B cell (primary cell): Measurements from ENCODE around the gene TNF. TPM values are rescaled to one million over a fixed set of nuclear protein-coding genes. Genes with fewer than 3 reads are reported as not detected.

Experiments
- ATAC-seq: fragments of 200-7000 bp; cut with Tn5 transposase; one replicate; pipeline ENCODE4 v1.10.0; 2021; ENCODE audit warnings: low read depth, mild to moderate bottlenecking, moderate number of reproducible peaks, moderate library complexity
- CTCF ChIA-PET: fragments of 350-600 bp; sonication (Branson Sonifier 250); formaldehyde crosslinking; loops from one replicate; lab custom pipeline; 2021; ENCODE audit warnings: antibody characterized with exemption, inconsistent platforms; lab: Charles Lee
- POLR2A ChIA-PET: fragments of 350-600 bp; sonication (Branson Sonifier 250); formaldehyde crosslinking; loops from one replicate; lab custom pipeline; 2021; ENCODE audit warnings: antibody characterized with exemption; lab: Charles Lee
- DNase-seq: peaks from one replicate; pipeline ENCODE4 v3.0.0; 2013
- H2AFZ ChIP-seq: 2 replicates; pipeline ENCODE4 v1.6.1; 2012; ENCODE audit warnings: mild to moderate bottlenecking, low read depth, low read length; ENCODE audit not compliant: insufficient read depth, poor library complexity, severe bottlenecking
- H3K27ac ChIP-seq, 2 donors: 1 replicate in 1 of 2; 2 replicates in 1 of 2; pipeline ENCODE4 v1.5.1; 2012 to 2013; ENCODE audit warnings: low read length in 2 of 2, mild to moderate bottlenecking in 2 of 2, moderate library complexity in 1 of 2
- H3K27me3 ChIP-seq, 4 experiments: fragments of 200-600 bp in 1 of 4; sonication (generic) in 1 of 4; replicated peaks in 1 of 4; 1 replicate in 2 of 4; 2 replicates in 2 of 4; pipeline versions ENCODE4 v1.6.1 to v1.7.0; 2013 to 2016; ENCODE audit warnings: low read length in 3 of 4, mild to moderate bottlenecking in 2 of 4, mixed read lengths in 1 of 4, moderate library complexity in 1 of 4; ENCODE audit not compliant: insufficient read depth in 4 of 4, control insufficient read depth in 3 of 4; ENCODE audit errors: control extremely low read depth in 1 of 4
- H3K36me3 ChIP-seq, 2 experiments: replicated peaks in 1 of 2; 1 replicate in 1 of 2; 2 replicates in 1 of 2; pipeline versions ENCODE4 v1.6.1 to v1.7.1; 2013; ENCODE audit warnings: low read length in 1 of 2; ENCODE audit not compliant: insufficient read depth in 2 of 2, control insufficient read depth in 1 of 2; ENCODE audit errors: control extremely low read depth in 1 of 2, extremely low read depth in 1 of 2
- H3K4me1 ChIP-seq, 2 donors: fragments of 200-600 bp in 1 of 2; sonication (generic) in 1 of 2; 1 replicate in 1 of 2; 2 replicates in 1 of 2; pipeline versions ENCODE4 v1.5.1 to v1.6.1; 2013 to 2017; ENCODE audit warnings: low read length in 2 of 2; ENCODE audit not compliant: control insufficient read depth in 2 of 2, insufficient read depth in 2 of 2
- H3K4me2 ChIP-seq: replicated peaks from 2 replicates; pipeline ENCODE3; 2012; ENCODE audit warnings: mild to moderate bottlenecking, low read depth, low read length; ENCODE audit not compliant: poor library complexity, severe bottlenecking
- H3K4me3 ChIP-seq, 5 experiments: fragments of 200-600 bp in 1 of 5; sonication (generic) in 1 of 5; 1 replicate in 3 of 5; 2 replicates in 2 of 5; pipeline versions ENCODE4 v1.5.1 to v1.7.0; 2011 to 2016; ENCODE audit warnings: low read length in 4 of 5, mild to moderate bottlenecking in 4 of 5, low read depth in 2 of 5, control low read depth in 1 of 5, moderate library complexity in 1 of 5; ENCODE audit not compliant: insufficient read depth in 1 of 5; ENCODE audit errors: control extremely low read depth in 1 of 5, extremely low read depth in 1 of 5
- H3K79me2 ChIP-seq: fragments of 200-600 bp; sonication (generic); one replicate; pipeline ENCODE4 v1.6.0; 2016; ENCODE audit warnings: low read length; ENCODE audit not compliant: control insufficient read depth, insufficient read depth
- H3K9ac ChIP-seq: fragments of 200-600 bp; sonication (generic); 2 replicates; pipeline ENCODE4 v1.6.1; 2017; ENCODE audit warnings: mild to moderate bottlenecking, low read length, moderate library complexity
- H3K9me3 ChIP-seq, 3 donors: one replicate each; pipeline versions ENCODE4 v1.6.1 to v1.7.1; 2013; ENCODE audit warnings: low read length in 2 of 3; ENCODE audit not compliant: control insufficient read depth in 2 of 3, insufficient read depth in 1 of 3; ENCODE audit errors: control extremely low read depth in 1 of 3
- H4K20me1 ChIP-seq: 2 replicates; pipeline ENCODE4 v1.6.0; 2012; ENCODE audit warnings: mild to moderate bottlenecking, low read length; ENCODE audit not compliant: insufficient read depth, control insufficient read depth, poor library complexity, severe bottlenecking
- H3K27ac Mint-ChIP-seq: one replicate; pipeline ENCODE4 v1.8.0; 2021; ENCODE audit warnings: mixed read lengths
- H3K27me3 Mint-ChIP-seq: one replicate; pipeline ENCODE4 v1.8.0; 2021; ENCODE audit warnings: mixed read lengths
- H3K4me1 Mint-ChIP-seq: one replicate; pipeline ENCODE4 v1.8.0; 2021; ENCODE audit warnings: mixed read lengths
- H3K4me3 Mint-ChIP-seq: one replicate; pipeline ENCODE4 v1.8.0; 2021; ENCODE audit warnings: mixed read lengths
- H3K9me3 Mint-ChIP-seq: one replicate; pipeline ENCODE4 v1.8.0; 2022; ENCODE audit warnings: mixed read lengths; ENCODE audit not compliant: insufficient read depth
- EZH2 ChIP-seq: IDR thresholded peaks from 2 replicates; pipeline ENCODE4 v1.6.1; 2012; ENCODE audit warnings: borderline replicate concordance, low read depth, mild to moderate bottlenecking, moderate library complexity, low read length; ENCODE audit not compliant: insufficient read depth, poor library complexity, severe bottlenecking
- WGBS: methylation state at CpG from one replicate; pipeline ENCODE4 v1.1.5; 2013; ENCODE audit warnings: missing lambda C conversion rate; ENCODE audit not compliant: insufficient coverage; 5-methylcytosine and 5-hydroxymethylcytosine counted together
- intact Hi-C: fragments of 100-400 bp; cut with micrococcal nuclease; formaldehyde crosslinking; loops from one replicate; pipeline ENCODE4 v1.10.0; 2022
- polyA plus RNA-seq: library from polyadenylated mRNA; depleted of rRNA; stranded (reverse); fragments of >200 nt; gene quantifications from 2 replicates; pipeline ENCODE4 v1.2.3, GENCODE V29; 2012
- total RNA-seq, 2 donors: library from RNA; stranded (reverse); fragments of 120-200 nt in 1 of 2; gene quantifications; 1 replicate in 1 of 2; 2 replicates in 1 of 2; pipeline versions ENCODE4 v1.2.3 to v1.2.4, GENCODE V29; 2013 to 2022
- TF ChIP-seq, protein P1 (sequence below): fragments of 200-600 bp; IDR thresholded peaks from one replicate; pipeline ENCODE4 v1.8.0; 2022; ENCODE audit warnings: antibody characterized with exemption, mild to moderate bottlenecking

The TNF gene
- total and polyA plus RNA-seq, 2 donors (not counting 1 experiment from before 2014, with no cell fraction given) = 21.9 to 22.2 TPM

DNA sequence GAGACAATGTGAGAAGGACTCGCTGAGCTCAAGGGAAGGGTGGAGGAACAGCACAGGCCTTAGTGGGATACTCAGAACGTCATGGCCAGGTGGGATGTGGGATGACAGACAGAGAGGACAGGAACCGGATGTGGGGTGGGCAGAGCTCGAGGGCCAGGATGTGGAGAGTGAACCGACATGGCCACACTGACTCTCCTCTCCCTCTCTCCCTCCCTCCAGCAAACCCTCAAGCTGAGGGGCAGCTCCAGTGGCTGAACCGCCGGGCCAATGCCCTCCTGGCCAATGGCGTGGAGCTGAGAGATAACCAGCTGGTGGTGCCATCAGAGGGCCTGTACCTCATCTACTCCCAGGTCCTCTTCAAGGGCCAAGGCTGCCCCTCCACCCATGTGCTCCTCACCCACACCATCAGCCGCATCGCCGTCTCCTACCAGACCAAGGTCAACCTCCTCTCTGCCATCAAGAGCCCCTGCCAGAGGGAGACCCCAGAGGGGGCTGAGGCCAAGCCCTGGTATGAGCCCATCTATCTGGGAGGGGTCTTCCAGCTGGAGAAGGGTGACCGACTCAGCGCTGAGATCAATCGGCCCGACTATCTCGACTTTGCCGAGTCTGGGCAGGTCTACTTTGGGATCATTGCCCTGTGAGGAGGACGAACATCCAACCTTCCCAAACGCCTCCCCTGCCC is 1.7 kb downstream of the TNF start:
- Mint-ChIP-seq H3K27ac (peak overlapping the region; percentile 93), H3K4me1 (peaks cover 85% of the 10 kb centered on the region), H3K27me3 (no peaks in the 10 kb centered on the region), H3K9me3 (no peaks in the 10 kb centered on the region), H3K4me3 (peak overlapping the region; percentile 89)
- peaks cover 66 to 86% of the 10 kb centered on the region in 2 donors for H3K4me1 ChIP-seq
- ATAC-seq = no peak
- 75% methylated on average over 15 of the region's 19 CpGs for WGBS
- H3K4me3 ChIP-seq = peak overlapping the region; percentile 74 to 87 (median 77)
- TF ChIP-seq, protein P1, sequence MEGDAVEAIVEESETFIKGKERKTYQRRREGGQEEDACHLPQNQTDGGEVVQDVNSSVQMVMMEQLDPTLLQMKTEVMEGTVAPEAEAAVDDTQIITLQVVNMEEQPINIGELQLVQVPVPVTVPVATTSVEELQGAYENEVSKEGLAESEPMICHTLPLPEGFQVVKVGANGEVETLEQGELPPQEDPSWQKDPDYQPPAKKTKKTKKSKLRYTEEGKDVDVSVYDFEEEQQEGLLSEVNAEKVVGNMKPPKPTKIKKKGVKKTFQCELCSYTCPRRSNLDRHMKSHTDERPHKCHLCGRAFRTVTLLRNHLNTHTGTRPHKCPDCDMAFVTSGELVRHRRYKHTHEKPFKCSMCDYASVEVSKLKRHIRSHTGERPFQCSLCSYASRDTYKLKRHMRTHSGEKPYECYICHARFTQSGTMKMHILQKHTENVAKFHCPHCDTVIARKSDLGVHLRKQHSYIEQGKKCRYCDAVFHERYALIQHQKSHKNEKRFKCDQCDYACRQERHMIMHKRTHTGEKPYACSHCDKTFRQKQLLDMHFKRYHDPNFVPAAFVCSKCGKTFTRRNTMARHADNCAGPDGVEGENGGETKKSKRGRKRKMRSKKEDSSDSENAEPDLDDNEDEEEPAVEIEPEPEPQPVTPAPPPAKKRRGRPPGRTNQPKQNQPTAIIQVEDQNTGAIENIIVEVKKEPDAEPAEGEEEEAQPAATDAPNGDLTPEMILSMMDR = no peak
- TF ChIP-seq EZH2 = no peak
- POLR2A ChIA-PET = interaction anchor here (0.5 to 42.6 kb wide), 8 partner anchors 8 to 1049 kb away, joined by 3 to 1450 read pairs (median 8); partner anchors contain the start of genes ATP6V1G2, LST1, LTA and LTB
- no peaks in the 10 kb centered on the region for H3K9me3 ChIP-seq
- peak overlapping the region; percentile 88 for H3K4me2 ChIP-seq
- H3K9ac ChIP-seq = peak overlapping the region; percentile 74
- CTCF ChIA-PET = interaction anchor here (0.7 to 35.3 kb wide), 7 partner anchors 8 to 353 kb away, joined by 3 to 2241 read pairs (median 8); partner anchors contain the start of genes ATP6V1G2, LST1, LTA and NCR3
- peak; percentile 38 for DNase-seq
- no peaks in the 10 kb centered on the region for H3K27me3 ChIP-seq
- peak overlapping the region; percentile 77 to 89 for H3K27ac ChIP-seq
- H3K79me2 ChIP-seq = peaks cover 93% of the 10 kb centered on the region
- peaks cover 33% of the 10 kb centered on the region for H4K20me1 ChIP-seq
- H2AFZ ChIP-seq = no peak overlapping the region
- peaks cover 2 to 43% of the 10 kb centered on the region in 2 experiments for H3K36me3 ChIP-seq
- intact Hi-C loops = loop anchor here (1.0 kb wide), 1 partner anchor 9 kb away; no protein-coding TSS in a partner anchor

DNA sequence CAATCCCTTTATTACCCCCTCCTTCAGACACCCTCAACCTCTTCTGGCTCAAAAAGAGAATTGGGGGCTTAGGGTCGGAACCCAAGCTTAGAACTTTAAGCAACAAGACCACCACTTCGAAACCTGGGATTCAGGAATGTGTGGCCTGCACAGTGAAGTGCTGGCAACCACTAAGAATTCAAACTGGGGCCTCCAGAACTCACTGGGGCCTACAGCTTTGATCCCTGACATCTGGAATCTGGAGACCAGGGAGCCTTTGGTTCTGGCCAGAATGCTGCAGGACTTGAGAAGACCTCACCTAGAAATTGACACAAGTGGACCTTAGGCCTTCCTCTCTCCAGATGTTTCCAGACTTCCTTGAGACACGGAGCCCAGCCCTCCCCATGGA is 2.2 kb downstream of the TNF start:
- peak overlapping the region; percentile 88 for H3K4me2 ChIP-seq
- no peak for ATAC-seq
- intact Hi-C loops = no loop called here

More for the DNA sequence above, 2.2 kb downstream of the TNF start:
- ChIA-PET CTCF (interaction anchor here (1.1 to 35.3 kb wide), 4 partner anchors 18 to 253 kb away, joined by 3 to 2241 read pairs (median 559); partner anchors contain the start of genes ATP6V1G2, LST1, LTA and NCR3), POLR2A (interaction anchor here (0.5 to 42.6 kb wide), 6 partner anchors 7 to 1050 kb away, joined by 3 to 1450 read pairs (median 10); partner anchors contain the start of genes ATP6V1G2, LST1, LTA and LTB)
- H2AFZ ChIP-seq = no peak overlapping the region
- peaks cover 66 to 83% of the 10 kb centered on the region in 2 donors for H3K4me1 ChIP-seq
- Mint-ChIP-seq H3K27me3 (no peaks in the 10 kb centered on the region), H3K4me3 (peak overlapping the region; percentile 89), H3K9me3 (no peaks in the 10 kb centered on the region), H3K4me1 (peaks cover 85% of the 10 kb centered on the region), H3K27ac (peak overlapping the region; percentile 93)
- peaks cover 93% of the 10 kb centered on the region for H3K79me2 ChIP-seq
- H3K9me3 ChIP-seq = no peaks in the 10 kb centered on the region
- no peak for DNase-seq
- no peaks in the 10 kb centered on the region for H3K27me3 ChIP-seq
- H3K36me3 ChIP-seq = peaks cover 2 to 43% of the 10 kb centered on the region in 2 experiments
- peaks cover 33% of the 10 kb centered on the region for H4K20me1 ChIP-seq
- peak overlapping the region; percentile 74 for H3K9ac ChIP-seq
- peak overlapping the region in 2 of 5 experiments; percentile 74 to 85 for H3K4me3 ChIP-seq
- no peak for TF ChIP-seq EZH2
- TF ChIP-seq, protein P1 = no peak
- peak overlapping the region; percentile 7 to 89 for H3K27ac ChIP-seq
- 88% methylated on average over 1 of the region's 3 CpGs for WGBS
